AG09309 (cell line): ENCODE results near the gene SNX25.
A peak's percentile ranks its signal among the peaks of the same experiment; 100 is the strongest.

Experiments used
- DNase-seq: peaks from one replicate; pipeline ENCODE4 v3.0.0-alpha.2; 2010; ENCODE audit warnings: low read depth
- H3K4me3 ChIP-seq: 2 replicates; pipeline ENCODE4 v1.5.1; 2011; ENCODE audit warnings: mild to moderate bottlenecking, low read depth, low read length, moderate library complexity; ENCODE audit not compliant: control insufficient read depth
- CTCF ChIP-seq: IDR thresholded peaks from 2 replicates; pipeline ENCODE4 v1.5.1; 2011; ENCODE audit warnings: mild to moderate bottlenecking, low read depth, low read length, inconsistent platforms; ENCODE audit not compliant: insufficient read depth, control insufficient read depth; ENCODE audit errors: missing control alignments

SNX25 gene

DNA sequence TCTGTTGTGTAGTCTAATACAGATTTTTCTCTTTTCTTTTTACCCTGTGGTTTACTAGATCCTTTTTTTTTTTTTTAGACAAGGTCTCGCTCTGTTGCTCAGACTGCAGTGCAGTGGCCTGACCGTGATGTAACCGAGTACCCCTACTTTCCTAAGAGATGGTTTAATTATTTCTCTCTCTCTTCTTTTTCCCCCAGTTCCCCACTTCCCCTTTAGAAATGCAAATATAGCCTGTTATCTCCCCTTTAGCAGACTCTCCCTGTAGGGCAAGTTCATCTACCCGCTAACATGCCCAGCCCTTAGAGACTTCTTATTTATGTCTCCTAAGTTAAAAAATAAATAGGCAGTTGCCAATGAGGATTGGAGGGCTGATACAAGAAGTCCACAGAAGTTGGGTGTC lies 4.5 kb downstream of the SNX25 start:
- TF ChIP-seq CTCF = no peak
- no peak overlapping the region for H3K4me3 ChIP-seq
- DNase-seq = no peak

DNA sequence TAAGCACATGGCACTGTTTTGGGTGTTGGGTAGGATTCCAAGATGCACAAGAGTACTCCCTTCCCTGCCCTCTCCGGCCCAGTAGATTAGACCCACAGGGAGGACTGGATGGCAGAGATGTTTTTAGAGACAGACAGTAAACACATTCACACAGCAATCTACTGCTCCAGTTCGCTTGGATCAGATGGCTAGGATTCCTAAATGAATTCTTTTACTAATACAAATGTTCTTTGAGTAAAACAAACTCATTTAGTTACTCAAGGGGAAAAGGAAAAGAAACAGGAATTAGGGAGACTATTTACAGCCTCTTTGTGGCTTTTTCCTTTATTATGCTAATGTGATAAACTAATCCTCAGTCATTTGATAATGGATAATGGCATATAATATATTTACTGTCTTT lies 5.9 kb downstream of the SNX25 start:
- no peak for TF ChIP-seq CTCF
- H3K4me3 ChIP-seq = no peak overlapping the region
- DNase-seq = no peak

GRCh38 chr4:185217408-185217975 lies 8.1 kb downstream of the SNX25 start:
- H3K4me3 ChIP-seq = no peak overlapping the region

GRCh38 chr4:185218312-185218711 lies 8.9 kb downstream of the SNX25 start:
- TF ChIP-seq CTCF = no peak
- no peak for DNase-seq
- H3K4me3 ChIP-seq = no peak overlapping the region

More at GRCh38 chr4:185217408-185217975, 8.1 kb downstream of the SNX25 start:
- no peak for TF ChIP-seq CTCF
- no peak for DNase-seq

DNA sequence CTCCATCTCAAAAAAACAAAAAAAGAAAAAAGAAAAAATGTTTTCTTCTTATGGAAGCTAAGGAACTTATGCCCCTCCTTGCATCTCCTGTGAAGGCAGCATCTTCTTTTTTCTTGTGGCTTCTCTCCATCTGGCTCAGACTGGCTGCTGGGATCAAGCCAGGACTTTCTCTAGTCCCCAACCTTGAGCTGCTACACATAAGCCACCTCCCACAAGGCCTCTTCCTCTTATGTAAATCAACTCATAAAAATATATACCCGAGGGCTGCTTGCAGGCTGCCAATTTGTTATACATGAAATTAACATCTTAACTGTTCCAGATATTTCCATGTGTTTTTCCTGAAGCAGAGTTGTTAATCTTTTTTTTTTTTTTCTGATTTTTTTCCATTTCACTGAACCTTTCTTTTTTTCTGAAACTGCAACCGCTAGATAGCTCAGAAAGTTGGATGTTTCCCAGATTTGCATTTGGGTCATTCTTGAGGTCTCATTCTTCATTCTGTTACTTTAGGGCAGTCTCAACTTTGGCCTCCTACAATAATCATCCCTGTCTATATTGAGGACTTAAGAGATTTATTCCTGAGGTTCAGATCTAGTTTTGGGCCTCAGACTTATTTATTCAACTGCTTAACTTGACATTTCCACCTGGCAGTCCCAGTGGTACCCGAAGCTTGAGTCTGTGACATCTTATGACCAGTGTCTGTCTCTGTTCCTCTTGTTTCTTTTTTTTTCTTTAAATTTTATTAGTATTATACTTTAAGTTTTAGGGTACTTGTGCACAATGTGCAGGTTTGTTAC lies 10.3 kb downstream of the SNX25 start:
- TF ChIP-seq CTCF = no peak
- DNase-seq = peak; percentile 74
- H3K4me3 ChIP-seq = no peak overlapping the region

- no peak for TF ChIP-seq CTCF
- no peak for DNase-seq
- H3K4me3 ChIP-seq = no peak overlapping the region
Observed at GRCh38 chr4:185221491-185221890, 12.1 kb downstream of the SNX25 start.

DNA sequence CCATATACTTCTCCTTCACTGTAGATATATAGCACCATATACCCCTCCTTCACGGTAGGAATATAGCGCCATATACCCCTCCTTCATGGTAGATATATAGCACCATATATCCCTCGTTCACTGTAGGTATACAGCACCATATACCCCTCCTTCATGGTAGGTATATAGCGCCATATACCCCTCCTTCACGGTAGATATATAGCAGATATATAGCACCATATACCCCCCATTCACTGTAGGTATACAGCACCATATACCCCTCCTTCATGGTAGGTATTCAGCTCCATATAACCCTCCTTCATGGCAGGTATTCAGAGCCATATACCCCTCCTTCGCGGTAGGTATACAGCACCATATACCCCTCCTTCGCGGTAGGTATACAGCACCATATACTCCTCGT lies 12.5 kb downstream of the SNX25 start:
- no peak for TF ChIP-seq CTCF
- no peak for DNase-seq
- no peak overlapping the region for H3K4me3 ChIP-seq
